PC-3 (cell line): ENCODE measurements around the gene KCTD8. TPM values are rescaled to one million over a fixed set of nuclear protein-coding genes. Genes with fewer than 3 reads are reported as not detected.
A peak's percentile ranks its signal among the peaks of the same experiment; 100 is the strongest.

Source experiments
- ATAC-seq: fragments of 200-7000 bp; cut with Tn5 transposase; 2 replicates; pipeline ENCODE4 v1.9.1; 2020; ENCODE audit warnings: mild to moderate bottlenecking, moderate library complexity
- BruUV-seq: library from RNA; stranded (reverse); fragments of 400-500 nt; replicated peaks from 2 replicates; lab custom pipeline; 2021; lab: Mats Ljungman, UMichigan
- CTCF ChIA-PET: fragments of 300-600 bp; sonication (Branson Sonifier 250); formaldehyde crosslinking; loops from one replicate; lab custom pipeline; 2022; ENCODE audit warnings: antibody characterized with exemption; lab: Charles Lee
- POLR2A ChIA-PET: fragments of 300-600 bp; sonication (Branson Sonifier 250); formaldehyde crosslinking; loops from one replicate; lab custom pipeline; 2022; ENCODE audit warnings: antibody characterized with exemption; ENCODE audit not compliant: unreplicated experiment; lab: Charles Lee
- DNase-seq: peaks from one replicate; pipeline ENCODE4 v3.0.0-alpha.2; 2015
- H2AFZ ChIP-seq: fragments of 300-600 bp; sonication (generic); 2 replicates; pipeline ENCODE4 v1.6.0; 2016; ENCODE audit warnings: antibody characterized with exemption, low read length
- H3F3A ChIP-seq: fragments of 300-600 bp; sonication (generic); one replicate; pipeline ENCODE4 v1.6.0; 2017; ENCODE audit warnings: antibody characterized with exemption, low read length, control low read depth, mild to moderate bottlenecking; ENCODE audit not compliant: unreplicated experiment
- H3K27ac ChIP-seq: fragments of 300-600 bp; sonication (generic); 2 replicates; pipeline ENCODE4 v1.5.1; 2016; ENCODE audit warnings: mild to moderate bottlenecking, low read length
- H3K27me3 ChIP-seq: fragments of 300-600 bp; sonication (generic); 2 replicates; pipeline ENCODE4 v1.6.1; 2016; ENCODE audit warnings: low read length, mixed read lengths
- H3K36me3 ChIP-seq: fragments of 300-600 bp; sonication (generic); 2 replicates; pipeline ENCODE4 v1.6.1; 2016; ENCODE audit warnings: low read depth, mixed run types, low read length, mixed read lengths
- H3K4me1 ChIP-seq: fragments of 300-600 bp; sonication (generic); 2 replicates; pipeline ENCODE4 v1.5.1; 2016; ENCODE audit warnings: low read length; ENCODE audit not compliant: insufficient read depth
- H3K4me2 ChIP-seq: fragments of 300-600 bp; sonication (generic); 2 replicates; pipeline ENCODE4 v1.6.0; 2016; ENCODE audit warnings: low read length
- H3K4me3 ChIP-seq: fragments of 300-600 bp; sonication (generic); 2 replicates; pipeline ENCODE4 v1.5.1; 2016; ENCODE audit warnings: mild to moderate bottlenecking, low read length, mixed read lengths
- H3K79me2 ChIP-seq: fragments of 300-600 bp; sonication (generic); 2 replicates; pipeline ENCODE4 v1.6.1; 2017; ENCODE audit warnings: low read length, mixed read lengths
- H3K9ac ChIP-seq: fragments of 300-600 bp; sonication (generic); 2 replicates; pipeline ENCODE4 v1.6.0; 2016; ENCODE audit warnings: mild to moderate bottlenecking, low read length
- H3K9me2 ChIP-seq: fragments of 300-600 bp; sonication (generic); replicated peaks from 2 replicates; pipeline ENCODE4 v1.6.1; 2016; ENCODE audit warnings: mixed run types, low read length, mixed read lengths
- H3K9me3 ChIP-seq: fragments of 300-600 bp; sonication (generic); 2 replicates; pipeline ENCODE4 v1.6.1; 2016; ENCODE audit warnings: low read length, mixed read lengths
- H4K20me1 ChIP-seq: fragments of 300-600 bp; sonication (generic); 2 replicates; pipeline ENCODE4 v1.6.1; 2016; ENCODE audit warnings: low read length, mixed read lengths
- CTCF ChIP-seq: fragments of 300-600 bp; sonication (generic); conservative IDR thresholded peaks from 2 replicates; pipeline ENCODE4 v1.5.1; 2017; ENCODE audit warnings: antibody characterized with exemption, low read depth, mild to moderate bottlenecking, low read length
- EZH2 ChIP-seq: fragments of 300-600 bp; sonication (generic); IDR thresholded peaks from one replicate; pipeline ENCODE4 v1.6.1; 2017; ENCODE audit warnings: antibody characterized with exemption, mild to moderate bottlenecking, low read length; ENCODE audit not compliant: unreplicated experiment
- EZH2phosphoT487 ChIP-seq: fragments of 300-600 bp; sonication (generic); IDR thresholded peaks from 2 replicates; pipeline ENCODE4 v1.6.1; 2018; ENCODE audit warnings: mild to moderate bottlenecking, antibody characterized with exemption, low read length, borderline replicate concordance
- intact Hi-C: fragments of 100-400 bp; cut with micrococcal nuclease; formaldehyde crosslinking; loops from 2 replicates; pipeline ENCODE4 v1.9.0; 2023
- total RNA-seq: library from RNA; depleted of rRNA; stranded (reverse); fragments of >200 nt; gene quantifications from 2 replicates; pipeline ENCODE4 v1.2.3, GENCODE V29; 2014

Gene KCTD8
- total RNA-seq, 1 experiment from 2014 or later: not detected

- Histone ChIP-seq H4K20me1 (no peaks in the 10 kb centered on the region), H3K9ac (no peak overlapping the region), H3K9me3 (no peaks in the 10 kb centered on the region), H3K4me1 (no peaks in the 10 kb centered on the region), H3F3A (no peaks in the 10 kb centered on the region), H3K27ac (no peak overlapping the region), H3K36me3 (no peaks in the 10 kb centered on the region), H3K4me2 (no peak overlapping the region), H3K9me2 (no peaks in the 10 kb centered on the region), H3K27me3 (no peaks in the 10 kb centered on the region), H3K79me2 (no peaks in the 10 kb centered on the region), H3K4me3 (no peak overlapping the region), H2AFZ (no peak overlapping the region)
- TF ChIP-seq CTCF: no peak
- TF ChIP-seq EZH2phosphoT487: no peak
- TF ChIP-seq EZH2: no peak
- ChIA-PET CTCF (no interaction called here), POLR2A (no interaction called here)
- no TSS peak for BruUV-seq
- intact Hi-C loops: no loop called here
- ATAC-seq (peak; percentile 20; the same call in 1 of the 2 replicates), DNase-seq (peak; percentile 4)
Observed at GRCh38 chr4:44462259-44462658, 13.7 kb upstream of the KCTD8 start.

GRCh38 chr4:44447563-44448504, 775 bp downstream of the KCTD8 start:
- Histone ChIP-seq H3K27me3 (no peaks in the 10 kb centered on the region), H3K4me2 (peak overlapping the region; percentile 92), H3K79me2 (no peaks in the 10 kb centered on the region), H3K36me3 (no peaks in the 10 kb centered on the region), H3K9me2 (no peaks in the 10 kb centered on the region), H3K4me3 (peak overlapping the region; percentile 83), H3F3A (no peaks in the 10 kb centered on the region), H3K9me3 (no peaks in the 10 kb centered on the region), H3K27ac (no peak overlapping the region), H3K4me1 (no peaks in the 10 kb centered on the region), H4K20me1 (no peaks in the 10 kb centered on the region), H2AFZ (peak overlapping the region; percentile 98), H3K9ac (peak overlapping the region; percentile 33)
- TF ChIP-seq EZH2 (no peak), EZH2phosphoT487 (no peak), CTCF (no peak)
- DNase-seq: peak; percentile 4
- peak; percentile 39 for ATAC-seq
- ChIA-PET CTCF (interaction anchor here (0.6 to 1.3 kb wide), 6 partner anchors 46 to 186 kb away, joined by 3 to 6 read pairs (median 4); no protein-coding TSS in a partner anchor), POLR2A (interaction anchor here (0.9 kb wide), 1 partner anchor 14 kb away, joined by 5 read pairs; no protein-coding TSS in a partner anchor)
- intact Hi-C loops: loop anchor here (1.0 to 2.0 kb wide), 2 partner anchors 47 to 75 kb away; no protein-coding TSS in a partner anchor
- no TSS peak for BruUV-seq
